Stimulated activated CD8-positive, alpha-beta memory T cell treated with anti-CD3 and anti-CD28 coated beads, Interleukin-7, amount 100 ng/mL, for 1 hour (primary cell): ENCODE measurements around the gene TSGA10.
A peak's percentile ranks its signal among the peaks of the same experiment; 100 is the strongest.
"Not testable (repeated sequence)": the region's sequence is repeated elsewhere in the genome, so short reads cannot be mapped to it uniquely, and the experiment has no call there.

ENCODE experiments used
- DNase-seq, 2 donors: peaks; one replicate each; pipeline ENCODE4 v3.0.0-alpha.2; 2020; ENCODE audit warnings: low read depth in 2 of 2

The TSGA10 gene, protein sequence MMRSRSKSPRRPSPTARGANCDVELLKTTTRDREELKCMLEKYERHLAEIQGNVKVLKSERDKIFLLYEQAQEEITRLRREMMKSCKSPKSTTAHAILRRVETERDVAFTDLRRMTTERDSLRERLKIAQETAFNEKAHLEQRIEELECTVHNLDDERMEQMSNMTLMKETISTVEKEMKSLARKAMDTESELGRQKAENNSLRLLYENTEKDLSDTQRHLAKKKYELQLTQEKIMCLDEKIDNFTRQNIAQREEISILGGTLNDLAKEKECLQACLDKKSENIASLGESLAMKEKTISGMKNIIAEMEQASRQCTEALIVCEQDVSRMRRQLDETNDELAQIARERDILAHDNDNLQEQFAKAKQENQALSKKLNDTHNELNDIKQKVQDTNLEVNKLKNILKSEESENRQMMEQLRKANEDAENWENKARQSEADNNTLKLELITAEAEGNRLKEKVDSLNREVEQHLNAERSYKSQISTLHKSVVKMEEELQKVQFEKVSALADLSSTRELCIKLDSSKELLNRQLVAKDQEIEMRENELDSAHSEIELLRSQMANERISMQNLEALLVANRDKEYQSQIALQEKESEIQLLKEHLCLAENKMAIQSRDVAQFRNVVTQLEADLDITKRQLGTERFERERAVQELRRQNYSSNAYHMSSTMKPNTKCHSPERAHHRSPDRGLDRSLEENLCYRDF

DNA sequence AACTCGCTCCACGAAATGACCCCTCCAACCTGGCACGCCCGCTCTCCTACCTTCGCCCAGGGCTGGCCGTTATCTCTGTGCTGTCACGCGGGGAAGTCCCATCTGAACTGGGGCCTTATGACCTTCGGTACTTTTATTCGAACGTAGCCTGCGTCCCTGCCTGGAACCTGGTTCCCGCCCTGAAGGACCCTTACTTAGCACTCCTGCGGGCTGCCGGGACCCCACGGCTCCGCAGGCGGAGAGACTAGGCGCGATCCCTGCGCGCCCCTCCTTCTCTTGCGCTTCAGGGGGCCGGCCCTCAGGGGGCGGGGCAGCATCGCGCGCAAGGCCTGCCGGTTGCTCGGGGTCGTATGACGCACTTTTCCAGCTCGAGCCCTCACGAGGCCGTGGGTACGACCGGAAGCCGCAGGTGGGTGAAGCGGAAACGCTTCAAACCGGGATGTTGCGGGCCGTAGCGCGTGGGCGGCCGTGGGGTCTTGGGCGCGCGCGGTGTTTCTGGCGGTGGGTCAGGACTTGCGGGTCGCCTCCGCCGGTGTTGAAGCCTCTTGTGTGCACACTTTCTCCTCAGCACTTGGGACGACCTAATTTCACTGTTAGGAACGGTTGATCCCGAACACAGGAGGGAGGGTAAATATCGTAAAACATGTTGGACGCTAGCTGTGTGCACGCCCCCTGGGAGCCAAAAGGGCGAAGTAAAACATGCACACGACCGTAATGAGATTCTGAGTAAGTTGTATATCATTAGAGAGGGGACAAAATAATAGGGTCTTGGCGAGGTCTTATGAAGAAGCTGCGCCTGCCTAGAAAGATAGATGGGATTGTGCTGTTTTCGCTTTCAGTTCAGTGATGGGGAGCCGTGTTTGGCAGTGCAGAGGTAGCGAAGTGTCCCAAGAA is at the start of gene TSGA10, which contains the start of gene LIPT1:
TSGA10 (minus strand) TSS at position 300 of the 894 bp plus-strand sequence. CDS start 45,503 bp downstream, outside the sequence.
LIPT1 (plus strand) TSS at position 325 of the 894 bp plus-strand sequence. CDS start 6,991 bp downstream, outside the sequence.
- DNase-seq, result peak; percentile 81 to 84

DNA sequence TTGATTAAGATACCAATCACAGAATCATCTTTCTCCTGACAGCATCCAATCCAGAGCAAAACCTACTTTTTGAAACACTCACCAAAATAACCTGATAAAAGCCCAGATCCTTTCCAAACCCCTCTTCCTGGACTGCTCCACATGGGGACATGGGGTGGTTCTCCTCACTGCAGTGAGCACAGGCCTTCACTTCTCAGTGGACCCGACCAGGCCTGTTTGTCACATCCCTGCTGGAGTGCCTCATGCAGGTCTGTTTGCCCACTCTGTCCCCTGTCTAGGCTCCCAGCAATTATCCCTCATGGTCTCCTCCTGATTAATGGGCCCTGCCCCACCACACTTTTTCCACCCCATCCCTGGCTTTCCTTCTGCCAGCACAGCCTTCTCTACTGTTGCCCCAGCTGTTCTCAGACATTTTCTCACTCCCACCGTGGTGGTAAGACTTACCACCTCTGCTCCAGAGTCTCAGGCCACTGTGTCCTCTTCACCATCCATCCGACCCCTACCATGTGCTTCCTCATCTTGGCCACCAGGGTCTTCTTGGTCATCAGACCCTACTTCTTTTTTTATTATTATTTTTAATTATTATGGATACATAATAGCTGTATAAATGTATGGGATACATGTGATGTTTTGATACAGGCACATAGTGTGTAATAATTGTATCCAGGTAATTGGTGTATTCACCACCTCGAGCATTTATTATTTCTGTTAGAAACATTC is 47.4 kb upstream of the TSGA10 start:
- no peak for DNase-seq

DNA sequence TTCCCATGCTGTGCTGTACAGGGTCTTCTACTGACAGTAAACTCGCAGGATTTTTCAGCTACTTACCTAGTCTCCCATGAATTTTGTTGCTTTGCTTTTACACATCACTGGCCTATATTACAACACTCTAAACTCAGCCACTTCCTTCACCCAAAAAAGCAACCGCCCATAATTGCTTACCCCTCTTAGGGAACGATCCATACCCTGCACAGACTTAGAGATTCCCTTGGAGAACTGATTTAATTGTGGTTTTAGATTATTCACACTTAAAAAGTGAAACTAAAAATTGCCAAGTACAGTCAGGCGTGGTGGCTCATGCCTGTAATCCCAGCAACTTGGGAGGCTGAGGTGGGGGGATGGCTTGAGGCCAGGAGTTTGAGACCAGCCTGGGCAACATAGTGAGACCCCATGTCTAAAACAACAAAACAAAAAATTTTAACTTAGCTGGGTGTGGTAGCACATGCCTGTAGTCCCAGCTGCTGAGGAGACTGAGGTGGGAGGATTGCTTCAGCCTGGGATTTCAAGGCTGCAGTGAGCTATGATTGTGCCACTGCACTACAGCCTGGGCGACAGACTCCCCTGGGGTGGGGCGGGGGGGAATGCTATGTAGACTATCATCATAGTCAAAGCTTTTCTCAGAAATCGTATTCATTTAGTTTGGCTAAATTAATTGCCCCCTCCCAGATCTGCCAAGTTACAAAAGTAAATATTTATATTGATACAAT is 45.5 kb upstream of the TSGA10 start:
- no peak for DNase-seq

DNA sequence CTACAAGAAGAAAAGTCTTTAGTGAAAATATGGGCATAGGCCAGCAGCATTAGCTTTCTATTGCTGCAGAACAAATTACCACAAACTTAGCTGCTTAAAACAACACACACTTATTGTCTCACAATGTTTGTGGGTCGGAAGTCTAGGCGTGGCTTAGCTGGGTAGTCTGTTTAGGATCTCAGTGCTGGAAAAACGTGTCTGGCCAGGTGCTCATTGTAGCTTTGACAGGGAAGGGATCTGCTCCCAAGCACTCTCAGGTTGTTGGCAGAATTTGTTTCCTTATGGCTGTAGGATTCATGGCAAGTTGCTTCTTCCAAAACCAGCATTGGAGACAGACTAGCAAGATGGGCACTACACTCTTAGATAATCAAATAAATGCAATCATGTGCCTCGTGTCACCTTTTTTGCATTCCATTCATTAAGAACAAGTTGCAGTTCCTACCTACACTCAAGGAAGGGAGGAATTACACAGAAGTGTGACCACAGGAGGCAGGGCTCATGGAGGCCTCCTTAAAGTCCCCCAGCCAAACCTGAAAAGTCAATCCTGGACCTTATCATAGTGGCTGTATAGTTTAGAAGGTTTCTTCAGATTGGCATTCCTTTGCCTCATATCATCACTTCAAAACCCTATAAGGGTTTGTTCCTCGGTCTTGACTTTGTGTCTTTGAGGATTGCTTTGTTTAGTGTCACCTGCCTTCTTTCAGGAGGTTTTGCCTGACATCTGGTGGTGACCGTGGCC is 43.5 kb upstream of the TSGA10 start:
- no peak for DNase-seq

DNA sequence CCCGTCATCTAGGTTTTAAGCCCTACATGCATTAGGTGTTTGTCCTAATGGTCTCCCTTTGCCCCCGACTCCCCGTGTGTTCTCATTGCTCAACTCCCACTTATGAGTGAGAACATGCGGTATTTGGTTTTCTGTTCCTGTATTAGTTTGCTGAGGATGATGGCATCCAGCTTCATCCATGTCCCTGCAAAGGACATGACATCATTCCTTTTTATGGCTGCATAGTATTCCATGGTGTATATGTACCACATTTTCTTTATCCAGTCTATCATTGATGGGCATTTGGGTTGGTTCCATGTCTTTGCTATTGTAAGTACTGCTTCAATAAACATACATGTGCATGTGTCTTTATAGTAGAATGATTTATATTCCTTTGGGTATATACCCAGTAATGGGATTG is 37.6 kb upstream of the TSGA10 start:
- DNase-seq, result not testable (repeated sequence)

DNA sequence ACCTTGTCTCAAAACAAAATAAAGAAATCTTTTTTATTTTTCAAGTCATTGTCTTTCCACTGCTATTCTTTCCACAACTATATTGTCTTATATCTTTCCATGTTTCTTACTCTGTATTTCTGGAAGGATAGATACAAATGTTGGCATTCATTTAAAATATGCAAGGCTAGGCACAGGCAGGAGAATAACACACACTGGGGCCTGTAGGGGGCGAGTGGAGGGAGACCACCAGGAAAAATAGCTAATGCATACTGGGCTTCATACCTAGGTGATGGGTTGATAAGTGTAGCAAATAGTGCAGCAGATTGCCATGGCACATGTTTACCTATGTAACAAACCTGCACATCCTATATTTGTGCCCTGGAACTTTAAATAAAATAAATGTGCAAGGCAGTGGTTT is 35.8 kb upstream of the TSGA10 start:
- no peak for DNase-seq

DNA sequence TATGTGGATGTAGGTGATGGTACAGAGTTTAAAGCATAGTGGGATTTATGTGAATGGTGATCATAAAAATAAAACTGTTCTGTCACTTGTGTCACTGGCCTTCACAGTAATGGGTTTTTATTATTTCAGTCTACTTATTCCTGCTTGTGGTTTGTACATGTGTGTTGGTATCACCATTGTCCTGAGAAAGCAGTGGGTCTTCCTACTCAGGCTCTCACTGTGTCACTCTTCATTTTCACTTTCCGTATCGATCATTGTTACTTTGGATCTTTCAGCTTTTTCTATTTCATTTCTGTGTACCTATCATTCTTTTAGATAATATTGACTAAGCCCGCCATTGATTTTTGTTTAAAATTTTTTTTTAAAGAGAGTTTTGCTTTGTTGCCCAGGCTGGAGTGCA is 33.6 kb upstream of the TSGA10 start:
- DNase-seq, result no peak

DNA sequence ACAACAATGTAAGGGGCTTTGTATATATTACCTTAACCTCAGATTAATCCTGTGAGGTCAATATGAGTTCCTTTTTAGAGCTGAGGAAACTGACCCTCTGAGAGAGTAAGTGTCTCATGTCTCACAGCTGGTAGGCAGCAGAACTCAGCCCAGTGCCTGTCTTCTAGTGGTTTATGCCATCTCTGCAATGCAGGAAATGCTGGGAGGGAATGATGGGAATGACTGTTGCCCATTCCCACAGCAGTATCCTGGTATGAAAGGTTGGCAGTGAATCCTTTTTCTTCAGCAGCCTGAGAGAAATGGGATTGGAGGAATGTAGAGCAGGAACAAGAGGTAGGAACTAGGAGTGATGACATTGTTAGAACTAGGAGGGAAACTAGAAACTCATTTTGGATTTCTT is 32.3 kb upstream of the TSGA10 start:
- no peak for DNase-seq

DNA sequence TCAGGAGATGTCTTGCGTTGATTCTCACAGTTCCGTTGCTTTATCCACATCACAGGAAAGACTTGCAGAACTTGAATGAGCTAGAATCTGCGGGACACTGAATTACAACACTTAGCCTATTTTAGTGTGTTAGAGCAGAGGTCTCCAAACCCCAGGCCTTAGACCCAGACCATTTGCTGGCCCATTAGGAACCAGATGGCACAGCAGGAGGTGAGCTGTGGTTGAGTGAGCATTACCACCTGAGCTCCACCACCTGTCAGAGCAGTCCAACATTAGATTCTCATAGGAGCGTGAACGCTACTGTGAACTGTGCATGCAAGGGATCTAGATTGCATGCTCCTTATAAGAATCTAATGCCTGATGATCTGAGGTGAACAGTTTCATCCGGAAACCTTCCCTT is 30.1 kb upstream of the TSGA10 start:
- no peak for DNase-seq

DNA sequence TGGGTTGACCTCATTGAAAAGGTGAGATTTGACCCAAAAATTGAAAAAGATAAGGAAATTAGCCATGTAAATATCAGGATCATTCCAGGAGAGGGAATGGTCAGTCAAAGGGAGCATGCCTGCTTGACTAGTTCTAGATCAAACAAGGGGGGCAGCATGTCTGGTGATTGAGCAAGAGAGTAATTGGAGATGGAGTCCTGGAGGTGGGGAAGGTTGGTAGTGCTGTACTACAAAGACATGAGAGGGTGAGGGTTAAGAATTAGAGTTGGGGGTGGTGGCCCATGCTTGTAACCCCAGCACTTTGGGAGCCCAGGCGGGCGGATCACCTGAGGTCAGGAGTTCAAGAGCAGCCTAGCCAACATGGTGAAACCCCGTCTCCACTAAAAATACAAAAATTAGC is 28.3 kb upstream of the TSGA10 start:
- DNase-seq, result no peak

DNA sequence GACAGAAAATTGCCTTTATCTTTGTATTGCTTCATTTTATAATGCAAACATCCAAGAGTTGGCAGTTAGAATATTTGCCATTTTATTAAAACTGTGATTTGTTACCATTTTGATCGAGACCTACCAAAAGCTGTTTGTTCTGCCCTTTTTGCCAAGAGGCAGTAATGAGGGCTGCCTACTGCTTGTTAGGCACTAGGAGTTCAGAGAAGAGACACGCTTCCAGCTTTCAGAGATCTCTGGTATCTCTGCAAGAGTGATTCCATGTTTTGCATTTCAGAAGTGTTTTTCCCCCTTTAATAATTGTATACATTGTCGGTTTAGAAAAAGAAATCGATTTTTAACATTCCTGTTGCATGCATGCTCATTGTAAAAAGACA is 26.9 kb upstream of the TSGA10 start:
- no peak for DNase-seq

DNA sequence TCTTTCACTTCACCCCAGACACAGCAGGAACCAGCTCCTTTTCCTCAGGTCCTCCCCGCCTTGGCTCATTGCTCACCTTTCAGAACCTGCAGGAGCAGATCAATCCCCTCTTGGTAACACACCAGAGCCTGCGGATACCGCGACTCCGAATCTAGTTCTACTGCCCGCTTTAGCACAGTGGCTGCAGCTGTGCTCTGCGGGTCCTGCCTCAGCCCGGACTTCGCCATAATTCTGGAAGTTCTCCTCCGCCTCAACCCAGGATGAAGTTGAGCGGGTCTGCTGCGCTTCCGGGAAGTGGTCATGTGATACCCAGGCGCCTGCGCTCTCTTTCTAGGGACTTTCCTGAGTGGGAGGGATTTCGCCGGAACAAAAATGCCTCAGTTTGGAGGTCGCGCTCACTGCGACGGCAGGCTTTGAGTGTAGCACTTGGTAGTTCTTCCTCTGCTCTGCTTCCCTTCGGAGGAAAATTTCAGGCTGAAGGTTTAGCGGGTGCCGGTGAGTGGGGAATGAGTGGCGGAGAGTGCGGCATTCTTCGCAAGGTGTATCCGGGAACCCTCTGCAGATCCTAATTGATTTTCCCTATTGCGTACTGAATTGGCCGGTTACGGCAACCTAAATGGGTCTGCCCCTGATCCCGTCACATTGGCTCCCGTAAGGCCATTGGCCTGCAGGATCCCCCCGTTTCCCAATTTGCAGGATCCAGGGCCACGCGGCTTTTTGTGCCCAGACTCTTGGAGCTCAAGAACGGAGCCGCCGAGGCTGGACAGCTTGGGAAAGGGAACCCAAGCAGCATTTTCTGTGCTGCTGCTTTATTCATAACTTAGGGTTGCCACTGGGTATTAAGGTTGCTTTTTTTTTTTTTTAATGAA is 26.2 kb upstream of the TSGA10 start, which contains the start of the genes MITD1 and MRPL30:
MITD1 (minus strand) TSS at position 304 of the 869 bp plus-strand sequence; CDS start at position 227, 77 bp downstream.
MRPL30 (plus strand) TSS at position 430 of the 869 bp plus-strand sequence. CDS start 5,020 bp downstream, outside the sequence.
- peak; percentile 78 to 82 for DNase-seq

DNA sequence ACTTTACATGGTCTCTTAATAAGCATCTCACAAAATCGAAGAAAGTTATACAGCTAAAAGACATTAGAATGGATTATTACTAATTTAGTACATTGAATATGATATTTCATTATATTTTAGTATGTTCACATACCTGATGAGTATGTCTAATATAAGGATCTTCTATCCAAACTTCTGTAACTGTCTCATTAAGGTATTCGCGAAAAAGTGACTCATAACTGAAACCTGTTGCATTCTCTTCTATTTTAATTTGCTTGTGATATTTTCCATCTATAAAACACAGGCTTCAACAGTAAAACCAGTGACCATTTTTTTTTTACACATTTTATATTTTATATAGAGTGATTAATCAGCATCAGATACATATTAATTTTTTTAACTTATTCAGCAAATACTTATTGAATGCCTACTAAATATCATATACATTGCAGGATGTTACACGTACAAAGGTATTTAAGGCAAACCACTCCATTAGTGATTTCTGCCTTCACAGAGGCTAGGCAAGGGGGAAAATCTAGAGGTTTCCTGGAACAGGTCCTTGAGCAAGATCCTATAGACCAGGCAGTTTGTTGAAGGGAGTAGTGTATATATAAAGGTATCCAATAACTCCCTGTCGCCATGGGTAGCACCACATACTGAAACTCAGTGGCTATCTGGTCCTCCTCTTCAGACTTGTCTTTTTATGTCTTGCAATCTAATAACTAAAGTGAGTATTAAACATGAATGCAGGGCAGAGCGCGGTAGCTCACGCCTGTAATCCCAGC is 16.8 kb upstream of the TSGA10 start:
- no peak for DNase-seq

DNA sequence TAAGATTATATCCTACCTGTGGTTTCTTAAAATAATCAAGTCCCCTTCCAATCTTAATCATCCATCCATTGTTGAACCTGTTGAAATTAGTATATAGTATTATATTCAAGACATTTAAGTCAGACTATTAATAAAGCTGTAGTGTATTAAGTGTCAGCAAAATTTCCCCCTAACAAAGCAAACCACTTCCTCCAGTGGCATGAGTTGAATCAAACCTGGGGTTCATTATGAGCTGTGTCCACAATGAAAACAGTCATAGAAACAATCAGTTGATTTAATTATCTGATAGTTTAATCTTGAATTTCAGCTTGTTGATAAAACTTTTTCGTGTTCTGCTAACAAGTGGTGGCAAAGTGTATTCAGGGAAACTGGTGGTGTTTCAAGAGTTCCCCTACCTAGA is 14.8 kb upstream of the TSGA10 start:
- DNase-seq, result no peak

DNA sequence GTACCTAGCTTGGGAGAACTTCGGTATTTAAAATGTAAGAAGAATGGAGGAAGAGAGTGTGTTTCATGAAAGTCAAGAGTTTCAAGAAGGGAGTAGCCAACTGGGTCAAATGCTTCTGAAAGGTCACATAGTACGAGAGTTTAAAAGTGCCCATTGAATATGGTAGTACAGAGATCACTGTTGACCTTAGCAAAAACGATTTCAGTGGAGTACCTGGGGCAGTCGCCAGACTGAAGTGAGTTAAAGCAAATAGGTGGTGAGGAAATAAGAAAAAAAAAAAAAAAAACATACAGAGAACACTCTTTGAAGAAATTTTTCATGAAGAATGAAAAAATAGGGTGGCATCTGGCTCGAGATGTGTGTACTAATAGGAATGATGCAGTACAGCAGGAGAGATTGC is 11.5 kb upstream of the TSGA10 start:
- DNase-seq, result no peak

DNA sequence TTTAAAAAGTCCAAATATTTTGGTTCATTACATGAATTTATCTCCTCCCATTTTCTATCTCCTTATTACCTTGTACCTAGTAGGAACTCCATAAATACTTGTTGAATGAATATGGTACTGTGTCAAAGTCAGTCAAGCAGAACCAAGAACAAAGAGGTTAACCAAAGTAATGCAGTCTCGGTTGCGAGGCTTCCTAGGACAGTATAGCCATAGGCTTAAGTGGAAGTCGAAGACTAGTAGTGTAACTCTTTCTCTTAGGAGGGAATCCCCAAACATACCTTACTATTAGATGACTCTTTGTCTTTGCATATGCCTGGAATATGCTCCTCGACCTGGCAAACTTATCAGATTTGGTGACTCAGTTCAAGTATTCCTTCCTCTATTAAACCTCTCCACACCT is 4.9 kb upstream of the TSGA10 start:
- no peak for DNase-seq

DNA sequence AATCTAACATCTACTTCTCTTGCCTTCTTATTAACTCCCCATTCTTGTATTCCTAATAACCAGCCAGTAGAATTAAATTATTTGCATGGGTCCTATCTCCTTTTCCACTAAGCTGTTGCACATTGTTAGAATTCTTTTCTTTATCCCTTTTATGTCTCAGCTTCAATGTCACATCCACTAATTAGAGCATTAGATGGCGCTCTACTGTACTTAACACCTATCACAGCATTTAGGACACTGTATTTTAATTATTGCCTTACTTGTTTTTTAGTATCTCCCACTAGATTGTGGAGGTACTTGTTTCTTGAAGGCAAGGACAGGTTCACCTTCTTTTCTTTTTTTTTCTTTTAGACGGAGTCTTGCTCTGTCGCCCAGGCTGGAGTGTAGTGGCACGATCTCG is 3.9 kb upstream of the TSGA10 start:
- DNase-seq, result no peak

DNA sequence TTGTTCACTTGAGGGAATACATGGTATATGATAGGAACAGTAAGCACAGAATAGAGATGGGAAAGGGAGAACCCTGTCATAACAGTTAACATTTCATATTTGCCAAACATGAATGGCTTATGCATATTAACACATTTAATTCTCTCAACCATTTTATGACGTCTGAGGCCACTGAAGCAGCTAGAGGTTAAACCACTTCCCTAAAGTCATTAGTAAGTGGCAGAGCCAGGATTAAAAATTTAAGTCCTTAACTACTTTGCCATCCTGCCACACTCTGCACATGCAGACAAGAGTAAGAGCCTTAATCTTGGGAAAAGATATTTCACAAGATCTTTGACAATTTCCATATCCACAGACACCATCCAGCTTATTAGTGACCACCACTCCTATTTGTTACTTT is 2.1 kb upstream of the TSGA10 start:
- DNase-seq, result no peak
